Tongue (tissue), 2 donors: ENCODE measurements around the gene HAND2. TPM values are rescaled to one million over a fixed set of nuclear protein-coding genes. Genes with fewer than 3 reads are reported as not detected.

Experiments used
- DNase-seq: peaks from one replicate; pipeline ENCODE4 v3.0.0-alpha.2; 2015
- total RNA-seq: library from RNA; depleted of rRNA; stranded (reverse); fragments of >200 nt; gene quantifications from one replicate; pipeline ENCODE4 v1.2.3, GENCODE V29; 2014

Gene HAND2
- total RNA-seq, 1 donor from 2014 or later, result 13.2 TPM

DNA sequence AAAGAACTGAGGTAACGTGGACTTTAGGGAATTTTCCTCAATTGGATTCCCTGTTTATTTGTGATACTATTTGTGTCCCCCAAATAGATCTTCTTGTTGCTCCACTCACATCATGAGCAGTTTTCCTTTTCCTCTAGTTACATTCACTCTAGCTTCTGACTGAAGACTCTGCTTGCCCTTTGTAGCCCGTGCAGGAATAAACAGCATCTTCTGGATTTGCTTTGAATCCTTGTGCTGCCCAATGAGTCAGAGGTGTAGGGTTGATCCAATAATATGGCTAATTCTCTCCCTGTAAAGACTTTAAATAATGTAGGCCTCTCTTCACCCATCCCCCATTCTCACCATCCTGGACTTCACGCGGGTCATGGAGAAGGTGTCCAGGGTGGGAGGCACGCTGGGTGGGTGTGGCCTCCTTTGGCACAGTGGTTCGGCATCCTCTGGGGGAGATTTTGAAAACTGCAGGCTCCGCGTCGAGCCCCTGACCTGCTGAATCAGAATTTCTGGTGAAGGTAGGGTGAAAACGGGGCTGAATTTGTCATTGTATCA, 9.0 kb downstream of the HAND2 start:
- DNase-seq, result peak; percentile 44

DNA sequence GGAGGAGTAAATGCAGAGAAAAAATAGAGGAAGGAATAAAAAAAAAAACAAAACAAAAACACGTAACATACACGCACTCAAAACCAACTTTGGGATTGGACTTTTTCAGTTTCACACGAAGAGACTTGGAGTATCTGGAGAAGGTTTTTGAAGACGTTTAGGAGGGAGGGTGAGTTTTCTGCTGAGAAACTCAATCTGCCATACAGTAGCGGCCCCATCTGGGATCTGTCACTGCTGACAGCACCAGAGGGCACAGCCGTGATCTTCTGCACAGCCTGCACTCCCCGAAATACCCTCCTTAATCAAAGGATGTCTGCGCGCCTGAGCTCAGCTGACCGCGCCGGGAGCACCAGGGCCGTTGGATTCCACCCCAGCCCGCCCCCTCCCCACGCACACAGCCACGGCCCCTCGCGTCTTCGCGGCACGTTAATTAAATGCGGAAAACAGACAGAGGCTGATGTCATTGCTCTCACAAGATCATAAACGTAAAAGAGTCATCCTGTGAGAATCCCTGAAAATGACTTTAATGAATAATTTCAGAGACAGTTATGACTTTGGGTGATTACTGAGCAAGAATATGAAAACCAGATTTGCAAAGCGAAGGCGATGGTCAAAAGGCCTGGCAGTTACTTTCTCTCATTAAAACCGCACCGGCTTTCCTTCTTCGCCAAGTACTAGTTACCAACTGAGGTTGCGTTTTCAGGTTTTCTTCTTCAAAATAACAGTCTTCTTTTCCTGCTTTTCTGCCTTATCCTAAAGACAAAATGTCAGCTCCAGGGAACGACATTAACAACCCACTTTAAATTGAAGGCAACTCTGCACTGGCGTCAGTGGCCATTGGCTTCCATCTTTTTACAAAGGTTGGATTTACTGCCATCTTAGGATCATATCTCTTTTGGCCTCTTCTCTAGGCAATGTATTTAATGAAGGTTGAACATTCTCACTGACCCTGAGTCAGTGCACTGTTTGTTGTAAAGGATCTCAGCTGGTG, 10.6 kb downstream of the HAND2 start:
- peak; percentile 79 for DNase-seq

DNA sequence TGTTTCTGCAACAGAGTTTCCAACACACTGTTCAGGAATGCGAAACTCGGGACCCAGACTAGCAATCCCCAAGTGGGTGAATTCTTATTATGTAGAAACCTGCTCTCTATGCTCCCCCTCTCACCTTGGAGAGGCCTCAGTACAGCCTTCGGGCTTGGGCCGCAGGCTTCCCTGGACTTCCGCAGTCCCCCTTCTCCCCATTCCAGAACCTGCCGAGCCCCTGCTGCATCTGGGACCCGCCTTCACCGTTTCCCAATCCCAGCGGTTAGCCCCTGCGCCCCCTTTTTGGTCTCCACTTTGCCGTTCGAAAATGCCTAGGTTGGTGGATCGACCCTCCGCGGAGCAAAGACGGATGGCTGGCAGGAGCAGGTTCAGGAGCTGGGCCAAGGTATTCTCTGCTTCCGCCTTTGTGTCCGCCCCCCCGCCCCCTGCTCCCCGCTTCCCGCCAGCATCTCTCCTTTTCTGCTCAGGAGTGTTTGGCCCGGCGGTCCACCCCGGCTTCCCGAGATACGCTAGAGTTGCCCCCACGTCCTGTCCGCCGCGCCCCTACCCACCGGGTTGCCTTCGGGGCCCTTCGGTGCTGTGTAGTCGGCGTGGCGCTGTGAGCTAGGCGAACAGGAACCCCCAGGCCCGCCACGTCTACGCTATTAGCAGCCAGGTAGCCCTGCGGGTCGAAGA, 11.5 kb downstream of the HAND2 start:
- DNase-seq, result peak; percentile 48

DNA sequence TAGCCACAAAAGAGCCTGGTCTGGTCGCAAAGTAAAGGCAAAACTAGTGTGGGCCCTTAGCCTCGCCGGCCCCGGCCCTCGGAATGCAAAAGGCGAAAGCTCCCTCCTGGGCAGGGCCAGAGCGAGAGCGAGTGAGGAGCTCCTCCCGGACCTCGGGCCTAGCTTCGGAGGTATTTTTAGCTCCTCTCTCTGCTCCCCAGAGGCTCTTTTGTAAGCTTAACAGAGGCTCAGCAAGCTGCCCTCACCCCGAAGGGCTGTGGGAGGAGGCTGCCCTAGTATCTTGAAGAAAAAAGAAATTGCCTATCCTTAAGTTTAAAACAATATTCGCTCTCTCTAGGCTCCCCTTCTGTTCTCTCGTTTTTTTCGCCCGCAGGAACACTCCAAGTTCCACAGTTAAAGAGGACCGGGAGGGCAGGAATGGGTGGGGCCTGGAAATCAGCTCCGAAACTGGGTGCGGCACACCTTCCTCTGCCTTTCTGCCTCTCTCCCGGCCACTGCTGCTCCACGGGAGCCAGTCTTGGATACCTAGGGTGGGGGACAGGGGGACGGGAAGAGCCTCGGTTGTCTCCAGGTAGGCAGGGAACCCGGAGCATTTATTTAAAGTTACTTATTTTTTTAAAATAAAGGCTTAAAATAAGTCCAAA, 12.1 kb downstream of the HAND2 start:
- peak; percentile 67 for DNase-seq

DNA sequence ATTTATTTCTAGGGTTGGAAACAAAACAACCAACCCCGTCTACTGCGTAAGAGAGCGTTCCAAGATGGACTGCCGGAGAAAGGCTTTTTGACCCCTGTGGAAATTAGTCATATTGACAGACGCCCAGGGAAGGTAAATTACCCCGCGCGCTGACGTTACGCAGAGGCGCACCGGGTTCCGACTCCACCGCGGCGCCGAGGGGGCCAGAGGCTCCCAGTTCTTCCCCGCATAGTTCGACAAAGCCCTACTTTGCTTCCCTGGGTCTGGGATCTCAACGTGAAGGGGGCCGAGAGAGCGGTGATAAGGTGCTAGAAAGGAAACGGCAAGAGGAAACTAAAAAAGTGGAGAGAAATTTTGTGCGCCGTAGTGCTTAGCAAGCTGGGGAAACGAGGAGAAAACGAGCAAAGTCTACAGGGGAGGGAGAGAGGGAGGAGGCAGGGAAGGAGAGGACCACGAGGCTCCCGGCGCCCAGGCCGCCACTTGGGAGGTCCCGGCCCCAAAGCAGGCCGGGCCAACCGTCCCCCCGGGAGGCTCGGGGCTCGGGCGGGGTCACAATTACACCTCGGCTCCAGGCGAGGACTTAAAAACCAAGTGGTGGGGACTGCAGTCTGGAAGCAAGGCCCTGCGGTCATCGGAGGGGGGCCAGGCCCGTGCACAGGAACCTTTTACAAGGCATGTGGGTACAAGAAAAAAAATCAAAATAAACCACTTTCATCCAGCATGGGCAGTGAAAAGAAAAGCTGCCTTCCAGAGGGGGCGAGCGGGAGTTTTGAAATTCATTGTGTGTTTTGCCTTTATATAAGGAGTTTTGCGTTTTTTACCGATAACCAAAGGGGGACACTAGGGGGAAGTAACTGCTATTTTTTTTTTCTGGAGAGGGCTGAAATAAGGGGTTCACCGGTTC, 13.2 kb downstream of the HAND2 start:
- peak; percentile 64 for DNase-seq

DNA sequence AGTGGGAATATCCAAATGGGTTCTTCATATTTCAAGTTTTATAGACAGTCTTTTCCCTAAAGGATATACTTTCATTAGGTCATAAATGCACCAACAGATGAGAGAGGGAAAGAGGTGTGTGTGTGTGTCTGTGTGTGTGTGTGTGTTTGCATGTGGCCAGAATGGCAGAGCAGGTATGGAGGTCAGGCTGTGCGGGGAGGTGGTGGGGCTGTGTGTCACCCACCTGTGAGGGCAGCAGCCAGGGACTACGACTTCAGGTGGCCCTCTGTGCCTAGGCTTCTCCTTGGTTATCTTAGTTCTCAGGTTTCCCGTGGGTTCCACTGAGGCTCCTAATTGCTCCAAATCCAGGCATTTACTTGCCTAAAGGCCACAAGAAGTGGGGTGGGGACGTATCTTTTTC, 14.6 kb downstream of the HAND2 start:
- DNase-seq, result no peak

DNA sequence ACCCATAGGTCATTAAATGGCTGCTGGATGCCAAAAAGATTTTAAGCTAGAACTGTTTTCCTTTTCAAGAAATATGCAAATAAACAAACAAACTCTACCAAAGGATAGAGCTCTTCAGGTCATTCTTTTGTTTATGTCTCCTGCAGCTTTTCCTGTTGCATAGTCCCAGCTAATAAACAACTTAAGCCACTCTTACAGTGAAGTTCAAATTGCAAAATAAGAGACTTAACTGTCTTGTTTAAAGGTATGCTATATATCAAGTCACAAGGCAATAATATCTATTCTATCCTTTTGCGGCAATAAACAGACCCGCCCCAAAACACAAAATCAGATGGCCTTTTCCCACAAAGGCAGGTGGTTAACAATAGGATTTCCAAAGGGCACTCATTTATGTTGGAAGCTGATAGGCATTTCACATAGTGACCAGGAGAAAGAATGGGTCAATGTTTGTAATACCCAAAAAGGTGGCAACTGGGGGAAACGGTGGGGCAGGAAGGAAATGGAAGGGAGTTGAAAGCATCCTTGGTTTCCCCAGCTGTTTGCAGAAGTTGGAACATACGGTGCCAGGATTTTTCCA, 15.3 kb downstream of the HAND2 start:
- no peak for DNase-seq

DNA sequence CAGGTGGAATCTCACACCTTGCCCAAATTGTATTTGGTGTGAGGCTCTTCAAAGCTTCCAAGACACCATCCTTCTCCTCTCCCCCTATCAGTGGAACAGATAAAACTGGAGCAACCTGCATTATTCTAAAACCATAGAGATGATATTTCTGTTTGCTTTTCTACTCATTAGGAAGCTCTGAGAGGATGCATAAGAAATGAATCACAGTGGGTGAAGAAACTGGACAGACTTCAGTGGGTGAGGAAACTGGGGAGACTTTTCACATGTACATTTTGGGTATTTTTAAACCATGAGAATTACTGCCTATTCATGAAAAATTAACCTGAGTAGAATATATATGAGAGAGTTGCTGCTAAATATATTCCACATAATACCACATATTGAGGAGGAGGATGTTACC, 16.4 kb downstream of the HAND2 start:
- DNase-seq, result no peak

DNA sequence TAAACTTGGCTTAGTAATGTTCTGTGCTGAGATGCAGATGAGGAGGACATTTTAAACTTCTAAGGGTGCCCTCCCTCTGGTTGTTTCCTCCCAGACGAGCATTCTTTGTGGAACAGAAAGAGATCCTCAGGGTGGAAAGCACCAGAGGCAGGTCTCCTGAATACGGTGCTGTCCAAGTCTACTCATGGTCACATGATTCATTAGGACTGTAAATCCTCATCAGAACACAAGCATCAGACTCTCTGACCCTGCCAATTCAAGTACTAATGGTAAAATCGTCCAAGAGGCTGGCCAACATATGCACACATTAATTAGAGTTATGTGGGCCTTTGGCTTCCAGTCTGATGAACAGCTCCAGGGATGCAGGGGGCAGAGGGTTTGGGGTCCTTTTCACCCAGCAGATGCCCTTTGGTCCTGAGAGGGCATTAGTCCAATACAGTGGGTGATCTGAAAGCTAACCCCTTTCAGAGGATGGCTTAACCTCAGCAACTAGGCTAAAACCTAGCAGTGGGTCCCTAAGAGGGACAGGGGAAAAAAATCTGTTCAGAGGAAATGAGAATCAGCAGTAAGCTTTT, 18.2 kb downstream of the HAND2 start:
- no peak for DNase-seq

DNA sequence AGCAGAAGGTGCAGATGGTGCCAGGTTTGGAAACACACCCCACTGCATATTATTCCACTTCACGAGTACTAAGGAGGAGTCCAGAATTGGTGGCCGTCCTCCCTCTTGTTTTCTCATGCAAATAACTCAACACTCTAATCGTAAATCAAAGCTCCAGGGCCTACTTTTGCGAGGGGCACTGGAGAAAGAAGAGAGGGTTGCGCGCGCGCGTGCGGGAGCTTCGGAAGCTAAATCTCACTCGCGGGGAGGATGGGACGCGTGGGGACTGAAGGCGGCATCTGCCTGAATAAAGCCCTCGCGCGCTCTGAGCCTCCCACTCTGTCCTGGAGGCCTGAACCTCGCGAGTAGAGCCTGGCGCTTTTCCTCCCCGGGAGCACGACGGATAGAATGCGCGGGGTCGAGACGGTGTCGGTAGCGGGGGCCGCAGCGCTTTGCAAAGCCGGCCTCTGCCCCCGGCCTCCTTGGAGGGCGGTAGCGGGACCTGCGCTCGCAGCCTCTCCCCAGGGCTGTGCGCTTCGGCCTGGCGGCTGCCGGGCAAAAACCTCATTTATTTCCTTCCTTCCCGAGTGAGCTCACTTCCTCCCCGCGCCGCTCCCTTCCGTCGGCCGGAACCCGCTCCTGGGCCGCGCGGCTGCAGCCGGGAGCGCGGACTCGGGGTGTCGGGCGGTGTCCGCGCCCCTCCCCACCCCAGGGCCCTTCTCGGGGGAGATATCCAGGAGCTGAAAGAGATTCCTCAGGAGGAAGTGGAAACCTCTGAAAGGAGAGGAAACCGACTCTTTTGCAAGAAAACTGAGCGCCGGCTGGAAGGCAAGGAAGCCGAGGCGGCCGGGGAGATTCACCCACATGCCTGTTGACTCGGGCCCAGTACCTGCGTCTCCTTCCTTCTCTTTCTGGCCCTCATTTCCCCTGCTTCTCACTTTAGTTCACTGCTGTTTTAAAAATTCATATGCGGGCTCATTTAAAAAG, 20.7 kb downstream of the HAND2 start:
- peak; percentile 75 for DNase-seq

DNA sequence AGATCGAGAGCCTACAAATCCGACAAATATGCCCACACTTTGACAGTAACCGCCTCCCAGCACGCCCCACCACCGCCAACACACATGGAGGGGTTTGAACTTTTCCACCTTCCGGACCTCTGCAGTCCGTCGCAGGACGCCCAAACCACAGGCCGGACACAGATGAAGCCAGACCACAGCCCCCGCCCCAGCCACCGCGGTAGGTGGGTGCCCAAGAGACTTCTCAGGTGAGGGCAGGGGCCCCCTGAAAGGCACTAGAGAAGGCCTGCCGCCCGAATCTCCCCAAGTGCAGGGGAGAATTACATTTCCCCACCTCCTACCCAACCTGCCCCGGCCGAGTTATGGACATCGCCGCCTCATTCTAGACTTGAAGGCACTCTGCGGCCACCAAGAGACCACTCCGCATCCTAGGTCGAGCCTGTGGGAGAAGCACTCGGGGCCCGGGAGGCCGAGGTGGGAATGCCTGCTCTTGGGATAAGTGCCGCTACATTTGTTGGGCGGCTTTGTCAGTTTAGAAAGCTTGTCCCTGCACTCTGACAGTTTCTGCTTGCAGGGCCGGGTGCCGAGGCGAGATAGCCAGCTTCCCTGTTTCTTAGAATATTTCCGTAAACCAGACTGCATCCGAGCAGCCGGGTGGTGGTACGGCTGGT, 21.5 kb downstream of the HAND2 start:
- DNase-seq, result no peak

DNA sequence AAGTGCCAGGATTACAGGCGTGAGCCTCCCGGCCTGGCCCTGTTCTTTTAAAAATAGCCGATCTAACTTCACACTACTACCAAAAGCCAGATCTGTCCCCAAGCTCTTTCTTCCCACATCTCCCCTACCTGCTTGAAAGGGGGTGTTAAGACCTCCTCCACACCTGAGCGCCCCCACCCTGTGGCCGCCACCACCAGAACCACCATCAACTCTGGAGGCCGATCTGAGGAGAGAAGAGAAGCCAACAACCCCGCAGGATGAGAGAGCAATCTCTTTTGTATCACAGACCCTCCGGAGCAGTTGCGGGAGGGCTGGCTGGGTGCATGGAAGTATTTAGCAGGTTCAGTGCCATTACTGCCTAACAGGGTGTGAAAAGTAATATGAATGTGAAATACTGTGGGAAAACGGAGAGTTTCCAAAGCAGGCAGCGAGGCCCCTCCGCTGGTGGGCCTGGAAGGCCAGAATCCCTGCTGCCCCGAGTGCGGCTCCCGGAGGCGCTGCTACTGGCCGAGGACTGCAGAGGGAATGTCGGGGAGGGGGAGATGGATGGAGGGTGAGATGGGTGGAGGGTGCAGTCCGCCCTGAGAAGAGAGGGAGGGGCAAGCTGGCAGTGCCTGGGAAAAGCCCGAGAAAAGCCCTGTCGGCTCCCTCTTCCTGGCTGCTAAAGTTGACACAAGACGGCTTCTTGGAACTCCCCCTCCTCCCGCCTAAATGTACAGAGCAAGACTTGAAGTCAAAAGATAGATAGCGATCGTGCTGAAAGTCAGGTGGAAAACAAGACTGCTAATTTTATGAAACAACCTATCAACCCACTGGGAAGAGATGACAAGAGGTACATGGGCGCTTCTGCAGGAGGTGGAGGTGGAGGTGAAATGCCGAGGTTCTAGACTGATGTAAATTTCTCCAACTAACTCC, 22.3 kb downstream of the HAND2 start:
- no peak for DNase-seq

DNA sequence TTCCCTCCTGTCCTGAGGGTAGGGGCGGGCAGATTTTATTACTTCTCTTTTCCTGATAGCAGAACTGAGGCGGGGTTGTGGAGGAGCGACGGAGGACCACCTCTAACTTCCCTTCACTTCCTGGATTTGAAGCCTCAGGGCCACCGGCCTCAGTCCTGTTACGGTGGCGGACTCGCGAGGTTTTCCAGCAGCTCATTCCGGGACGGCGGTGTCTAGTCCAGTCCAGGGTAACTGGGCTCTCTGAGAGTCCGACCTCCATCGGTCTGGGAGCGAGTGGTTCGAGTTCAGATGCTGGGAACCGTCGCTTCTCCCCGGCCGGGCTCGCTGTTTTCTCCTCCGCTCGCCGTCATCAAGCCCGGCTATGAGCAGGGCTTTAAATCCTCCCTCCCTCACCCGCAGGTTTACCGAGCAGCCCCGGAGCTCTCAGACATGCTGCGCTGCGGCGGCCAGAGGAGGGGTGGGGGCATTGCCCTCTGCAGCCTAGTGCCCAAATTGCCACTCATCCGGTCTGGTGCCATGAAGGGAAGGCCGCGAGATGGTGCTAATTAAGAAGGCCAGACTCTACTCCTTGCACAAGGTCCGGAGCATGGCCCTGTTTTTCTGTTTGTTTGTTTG, 23.3 kb downstream of the HAND2 start:
- DNase-seq, result no peak

DNA sequence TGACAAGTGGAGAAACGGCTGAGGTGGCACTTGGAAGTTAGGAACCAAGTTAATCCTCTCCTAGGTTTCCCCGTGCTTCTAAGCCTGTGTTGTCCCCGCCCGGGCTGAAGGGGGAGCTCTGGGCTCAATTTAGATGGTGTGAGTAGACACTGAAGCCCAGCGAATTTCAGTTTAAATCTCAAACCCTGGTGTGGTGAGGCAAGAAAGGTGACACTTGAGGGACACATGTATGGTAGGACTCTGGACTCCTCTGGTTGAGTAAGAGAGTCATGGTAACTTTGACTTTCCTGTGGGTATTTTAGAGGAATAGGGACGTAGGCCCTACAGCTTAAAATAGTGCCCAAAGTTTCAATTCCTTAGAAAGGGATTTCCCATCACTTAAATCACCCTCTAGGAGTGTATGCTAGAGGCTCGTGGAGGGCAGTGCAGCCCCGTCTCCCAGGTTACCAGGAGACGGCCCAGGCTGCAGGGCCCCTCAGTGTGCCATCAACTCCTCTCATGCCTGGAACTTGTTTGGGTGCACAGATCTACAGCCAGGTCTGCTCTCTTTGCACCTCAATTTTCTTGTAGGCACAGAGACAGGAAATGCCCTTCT, 24.0 kb downstream of the HAND2 start:
- DNase-seq, result peak; percentile 66

DNA sequence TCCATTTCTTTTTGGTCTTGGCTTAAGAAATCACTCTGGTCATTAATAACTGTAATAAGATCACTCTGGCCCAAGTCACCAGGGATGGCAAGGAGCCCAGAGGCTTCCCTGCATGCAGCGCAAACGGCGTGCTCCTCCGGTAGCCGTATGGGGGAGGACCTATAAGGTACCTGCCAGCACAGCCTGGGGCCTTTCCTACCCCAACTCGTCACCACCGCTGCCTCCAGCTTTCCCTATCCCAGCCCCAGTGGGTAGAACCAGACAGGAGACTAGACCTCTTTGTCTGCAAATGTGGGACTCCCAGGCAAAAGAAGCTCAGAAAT, 25.9 kb downstream of the HAND2 start:
- peak; percentile 45 for DNase-seq

DNA sequence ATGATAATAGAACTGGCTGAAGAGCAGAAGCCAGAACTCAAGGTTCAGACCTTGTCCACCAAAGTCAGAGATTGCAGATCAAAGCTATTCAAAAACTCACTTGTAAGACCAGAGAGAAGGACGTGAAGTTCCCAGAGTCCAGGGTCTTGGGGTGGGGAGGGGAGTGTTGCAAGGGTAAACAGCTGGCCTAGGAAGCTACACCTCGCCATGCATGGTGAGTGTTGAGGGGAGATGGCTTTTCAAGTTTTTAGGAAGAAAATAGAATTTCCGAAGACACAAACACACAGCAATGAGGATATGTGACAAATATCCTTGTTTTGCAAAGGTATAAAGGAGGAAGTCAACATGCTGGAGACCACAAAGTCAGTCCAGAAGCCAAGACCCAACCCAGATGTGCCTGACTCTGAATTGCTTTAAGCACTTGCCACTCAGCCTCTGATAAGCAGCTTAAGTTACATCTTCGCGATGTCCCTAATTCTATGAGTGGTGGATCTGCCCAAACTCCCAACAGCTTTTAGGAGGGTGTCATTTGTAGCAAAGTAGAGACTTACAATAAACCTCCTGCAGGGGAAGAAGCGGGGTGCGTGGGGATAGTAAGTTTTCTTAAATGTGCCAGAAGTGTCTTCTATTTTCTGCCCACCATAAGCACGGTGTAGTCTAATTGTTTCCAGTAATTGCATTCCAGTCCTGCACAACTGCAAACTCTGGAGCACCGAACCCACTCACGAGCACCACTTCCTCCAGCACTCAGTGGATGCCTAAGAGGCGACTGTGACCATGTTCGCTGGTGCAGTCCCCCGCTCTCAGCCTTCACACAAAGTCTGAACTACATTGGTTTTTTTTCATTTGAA, 26.5 kb downstream of the HAND2 start:
- no peak for DNase-seq
